Prostate gland (tissue), 2 donors: ENCODE data around the gene CXCL1. TPM values are rescaled to one million over a fixed set of nuclear protein-coding genes. Genes with fewer than 3 reads are reported as not detected.
A peak's percentile ranks its signal among the peaks of the same experiment; 100 is the strongest.

ENCODE experiments used
- DNase-seq: peaks from one replicate; pipeline ENCODE4 v3.0.0-alpha.2; 2019; ENCODE audit warnings: low spot score
- H3K27ac ChIP-seq, 2 donors: fragments of 200-600 bp; sonication (generic); 2 replicates each; pipeline ENCODE4 v1.5.1; 2017 to 2019
- H3K27me3 ChIP-seq: fragments of 200-600 bp; sonication (generic); replicated peaks from 2 replicates; pipeline ENCODE4 v1.5.1; 2019; ENCODE audit not compliant: insufficient read depth
- H3K36me3 ChIP-seq, 2 donors: fragments of 200-600 bp; sonication (generic); 1 replicate in 1 of 2; 2 replicates in 1 of 2; pipeline versions ENCODE4 v1.5.1 to v1.8.1; 2017 to 2019
- H3K4me1 ChIP-seq: fragments of 200-600 bp; sonication (generic); replicated peaks from 2 replicates; pipeline ENCODE4 v1.5.1; 2019
- H3K4me3 ChIP-seq, 2 donors: fragments of 200-600 bp; sonication (generic); 2 replicates each; pipeline ENCODE4 v1.5.1; 2017 to 2019
- H3K9me3 ChIP-seq: fragments of 200-600 bp; sonication (generic); 2 replicates; pipeline ENCODE4 v1.5.1; 2017
- POLR2A ChIP-seq: fragments of 450-650 bp; IDR thresholded peaks from one replicate; pipeline ENCODE4 v1.6.1; 2016; ENCODE audit warnings: antibody characterized with exemption, mild to moderate bottlenecking
- POLR2AphosphoS5 ChIP-seq: sonication (generic); formaldehyde crosslinking; IDR thresholded peaks from one replicate; pipeline ENCODE4 v1.6.1; 2017; ENCODE audit warnings: antibody characterized with exemption
- WGBS: methylation state at CpG from one replicate; pipeline ENCODE4 v1.1.5; 2018; 5-methylcytosine and 5-hydroxymethylcytosine counted together
- intact Hi-C: fragments of 100-400 bp; cut with DNase I; formaldehyde crosslinking; loops from one replicate; pipeline ENCODE4 v1.14.2; 2022
- total RNA-seq, 2 donors: library from RNA; depleted of rRNA; stranded (reverse); fragments of >200 nt; gene quantifications; one replicate each; pipeline ENCODE4 v1.1.0, GENCODE V29; 2016
- TF ChIP-seq, protein P1 (sequence below), 4 experiments: fragments of 200-600 bp in 2 of 4; fragments of 450-650 bp in 2 of 4; sonication (generic) in 2 of 4; IDR thresholded peaks; 1 replicate in 3 of 4; 2 replicates in 1 of 4; pipeline ENCODE4 v1.5.1; 2016 to 2019; ENCODE audit warnings: antibody characterized with exemption in 4 of 4, mild to moderate bottlenecking in 2 of 4, moderate library complexity in 2 of 4

CXCL1 gene
- total RNA-seq, 2 donors from 2014 or later: 0.74 to 37.1 TPM

DNA sequence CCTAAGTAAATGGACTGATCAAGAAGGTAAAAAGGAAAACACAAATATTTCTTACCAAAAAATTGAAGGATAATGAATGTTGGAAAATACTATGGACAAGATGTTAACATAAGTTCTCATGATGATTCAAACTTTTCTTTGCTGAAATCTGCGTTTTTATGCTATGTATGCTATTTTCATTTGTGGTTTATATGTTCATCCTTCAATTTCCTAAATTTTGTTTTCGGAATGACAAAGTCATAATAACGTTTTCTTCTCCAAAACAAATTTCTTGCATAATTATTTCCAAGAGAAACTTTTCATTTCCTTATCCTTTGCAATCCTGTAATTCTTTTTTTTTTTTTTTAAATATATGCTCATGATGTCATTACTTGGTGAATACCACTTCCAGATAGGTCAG lies 8.3 kb upstream of the CXCL1 start:
- Histone ChIP-seq H3K4me1 (no peaks in the 10 kb centered on the region), H3K27ac (no peak overlapping the region), H3K9me3 (no peaks in the 10 kb centered on the region), H3K36me3 (no peaks in the 10 kb centered on the region), H3K27me3 (no peaks in the 10 kb centered on the region), H3K4me3 (no peak overlapping the region)
- TF ChIP-seq POLR2A: no peak
- no peak for TF ChIP-seq POLR2AphosphoS5
- TF ChIP-seq, protein P1, sequence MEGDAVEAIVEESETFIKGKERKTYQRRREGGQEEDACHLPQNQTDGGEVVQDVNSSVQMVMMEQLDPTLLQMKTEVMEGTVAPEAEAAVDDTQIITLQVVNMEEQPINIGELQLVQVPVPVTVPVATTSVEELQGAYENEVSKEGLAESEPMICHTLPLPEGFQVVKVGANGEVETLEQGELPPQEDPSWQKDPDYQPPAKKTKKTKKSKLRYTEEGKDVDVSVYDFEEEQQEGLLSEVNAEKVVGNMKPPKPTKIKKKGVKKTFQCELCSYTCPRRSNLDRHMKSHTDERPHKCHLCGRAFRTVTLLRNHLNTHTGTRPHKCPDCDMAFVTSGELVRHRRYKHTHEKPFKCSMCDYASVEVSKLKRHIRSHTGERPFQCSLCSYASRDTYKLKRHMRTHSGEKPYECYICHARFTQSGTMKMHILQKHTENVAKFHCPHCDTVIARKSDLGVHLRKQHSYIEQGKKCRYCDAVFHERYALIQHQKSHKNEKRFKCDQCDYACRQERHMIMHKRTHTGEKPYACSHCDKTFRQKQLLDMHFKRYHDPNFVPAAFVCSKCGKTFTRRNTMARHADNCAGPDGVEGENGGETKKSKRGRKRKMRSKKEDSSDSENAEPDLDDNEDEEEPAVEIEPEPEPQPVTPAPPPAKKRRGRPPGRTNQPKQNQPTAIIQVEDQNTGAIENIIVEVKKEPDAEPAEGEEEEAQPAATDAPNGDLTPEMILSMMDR (IDR thresholded peaks at IDR 0.05): no peak
- intact Hi-C loops: loop anchor here (10.0 kb wide), 1 partner anchor 196 kb away; no protein-coding TSS in a partner anchor
- 85% methylated on average over 3 of the region's 3 CpGs for WGBS
- DNase-seq: no peak

DNA sequence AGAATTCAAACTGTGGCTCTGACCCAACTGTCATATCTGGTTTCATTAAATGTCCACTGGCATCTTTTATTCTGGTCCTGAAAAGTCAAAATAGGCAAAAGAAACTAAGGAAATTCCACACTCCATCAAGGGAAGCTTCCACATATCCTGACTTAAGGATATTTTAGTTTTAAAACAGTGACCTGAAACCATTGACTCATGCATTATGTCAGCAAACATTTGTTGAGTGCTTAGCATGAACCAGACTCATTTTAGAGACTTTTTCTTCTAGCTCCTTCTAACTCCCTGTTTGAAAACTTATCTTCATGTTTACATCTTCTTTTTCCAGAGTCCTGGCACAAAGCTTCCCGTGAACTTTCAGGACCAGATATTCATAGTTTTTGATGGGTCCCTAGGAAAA lies 6.9 kb upstream of the CXCL1 start:
- H3K27ac ChIP-seq: no peak overlapping the region
- H3K9me3 ChIP-seq: no peaks in the 10 kb centered on the region
- no peak overlapping the region for H3K4me3 ChIP-seq
- H3K27me3 ChIP-seq: no peaks in the 10 kb centered on the region
- no peak for DNase-seq
- WGBS: 74% methylated on average over 1 of the region's 1 CpG
- intact Hi-C loops: loop anchor here (10.0 kb wide), 1 partner anchor 198 kb away; no protein-coding TSS in a partner anchor
- H3K36me3 ChIP-seq: no peaks in the 10 kb centered on the region
- no peaks in the 10 kb centered on the region for H3K4me1 ChIP-seq
- TF ChIP-seq POLR2A: no peak

DNA sequence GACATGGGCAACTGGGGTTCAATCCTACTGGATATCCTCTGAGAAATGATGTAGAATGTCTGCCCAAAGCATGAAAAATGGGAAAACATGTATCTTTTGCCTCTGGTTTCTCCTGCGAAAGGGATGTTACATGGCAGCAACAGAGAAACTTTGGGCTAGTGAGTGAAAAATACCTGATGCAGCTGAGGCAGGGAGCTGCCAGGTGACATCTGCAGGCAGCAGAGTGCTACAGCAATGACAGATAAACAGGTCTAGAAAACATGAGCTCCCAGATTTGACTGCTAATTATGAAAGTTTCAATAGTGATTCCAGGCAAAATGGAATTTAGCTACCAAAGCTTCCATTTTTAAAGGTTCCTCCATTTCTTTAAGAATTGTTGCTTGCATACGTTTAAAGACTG lies 4.8 kb upstream of the CXCL1 start:
- intact Hi-C loops: loop anchor here (10.0 kb wide), 1 partner anchor 200 kb away; no protein-coding TSS in a partner anchor
- 51% methylated on average over 2 of the region's 2 CpGs for WGBS

DNA sequence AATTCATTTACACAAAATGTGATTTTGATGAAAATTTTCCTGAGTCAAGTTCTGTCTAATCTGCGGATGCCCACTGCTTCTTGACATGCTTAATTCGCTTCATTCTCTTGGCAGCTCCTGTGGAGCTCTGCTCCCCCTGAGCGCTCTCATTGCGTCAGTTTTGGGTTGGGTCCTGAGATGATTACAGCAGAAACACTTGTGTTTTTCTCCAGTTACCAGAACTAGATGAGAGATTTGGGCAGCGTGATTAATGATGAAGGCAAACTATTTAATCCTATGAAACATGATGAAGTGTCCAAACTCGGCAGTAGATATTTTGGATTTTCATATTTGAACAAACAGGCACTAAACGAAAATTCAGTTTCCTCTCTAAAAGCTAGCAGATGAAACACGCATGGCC lies 4.2 kb upstream of the CXCL1 start:
- TF ChIP-seq, protein P1 (IDR thresholded peaks at IDR 0.05): no peak
- intact Hi-C loops: loop anchor here (10.0 kb wide), 1 partner anchor 200 kb away; no protein-coding TSS in a partner anchor
- Histone ChIP-seq H3K36me3 (no peaks in the 10 kb centered on the region), H3K9me3 (no peaks in the 10 kb centered on the region), H3K4me3 (no peak overlapping the region), H3K27me3 (no peaks in the 10 kb centered on the region), H3K27ac (no peak overlapping the region), H3K4me1 (no peaks in the 10 kb centered on the region)
- DNase-seq: no peak
- 83% methylated on average over 8 of the region's 8 CpGs for WGBS

More for the DNA sequence above, 4.8 kb upstream of the CXCL1 start:
- peak; percentile 24 for DNase-seq
- Histone ChIP-seq H3K27ac (no peak overlapping the region), H3K36me3 (no peaks in the 10 kb centered on the region), H3K27me3 (no peaks in the 10 kb centered on the region), H3K4me1 (no peaks in the 10 kb centered on the region), H3K4me3 (no peak overlapping the region), H3K9me3 (no peaks in the 10 kb centered on the region)
- TF ChIP-seq POLR2A (no peak), POLR2AphosphoS5 (peak; percentile 12)
- TF ChIP-seq, protein P1 (IDR thresholded peaks at IDR 0.05): peak in 3 of 4 experiments; percentile 33 to 60 (median 57)

DNA sequence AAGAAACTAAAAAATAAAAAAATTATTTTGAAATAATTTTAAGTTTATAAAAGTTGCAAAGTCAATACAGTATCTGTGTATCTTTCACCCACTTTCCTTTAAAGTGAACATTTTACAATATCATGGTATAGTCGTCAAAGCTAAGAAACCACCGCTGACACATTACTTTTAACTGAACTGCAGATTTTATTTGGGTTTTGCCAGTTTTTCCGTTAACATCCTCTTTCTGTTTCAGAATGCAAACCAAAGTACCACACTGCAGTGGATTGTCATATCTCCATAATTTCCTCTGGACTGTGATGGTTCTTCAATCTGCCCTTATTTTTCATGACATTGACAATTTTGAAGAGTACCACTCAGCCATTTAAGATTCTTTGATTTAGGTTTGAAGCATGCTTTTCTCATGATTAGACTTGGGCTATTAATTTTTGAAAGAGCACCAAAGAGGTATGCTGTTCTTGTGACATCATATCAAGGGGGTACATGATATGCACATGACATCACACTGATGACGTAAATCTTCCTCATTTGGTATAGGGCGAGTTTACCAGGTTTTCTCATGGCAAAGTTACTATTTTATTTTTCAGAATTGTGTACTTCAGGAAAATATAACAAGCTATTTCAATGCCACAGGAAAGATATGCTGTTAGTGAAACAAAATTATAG lies 3.6 kb upstream of the CXCL1 start:
- Histone ChIP-seq H3K27ac (no peak overlapping the region), H3K4me3 (no peak overlapping the region), H3K36me3 (no peaks in the 10 kb centered on the region), H3K9me3 (no peaks in the 10 kb centered on the region), H3K4me1 (no peaks in the 10 kb centered on the region), H3K27me3 (no peaks in the 10 kb centered on the region)
- DNase-seq: no peak
- WGBS: 86% methylated on average over 5 of the region's 5 CpGs
- intact Hi-C loops: loop anchor here (10.0 kb wide), 1 partner anchor 201 kb away; no protein-coding TSS in a partner anchor
- no peak for TF ChIP-seq POLR2A
- TF ChIP-seq, protein P1 (IDR thresholded peaks at IDR 0.05): no peak
- TF ChIP-seq POLR2AphosphoS5: no peak
